Progenitor cell of endocrine pancreas (in vitro differentiated cells): Measurements from ENCODE around the gene RASAL1. TPM values are rescaled to one million over a fixed set of nuclear protein-coding genes. Genes with fewer than 3 reads are reported as not detected.

Experiments
- DNase-seq: peaks from one replicate; pipeline ENCODE4 v3.0.0; 2021; ENCODE audit warnings: low spot score; ENCODE audit not compliant: unreplicated experiment
- H3K27ac Mint-ChIP-seq: 2 replicates; pipeline ENCODE4 v1.8.0; 2021; ENCODE audit warnings: mild to moderate bottlenecking, moderate library complexity, mixed read lengths
- H3K27me3 Mint-ChIP-seq: 2 replicates; pipeline ENCODE4 v1.8.0; 2021; ENCODE audit warnings: mixed read lengths
- H3K36me3 Mint-ChIP-seq: 2 replicates; pipeline ENCODE4 v1.8.0; 2022; ENCODE audit warnings: mixed read lengths; ENCODE audit not compliant: insufficient read depth
- H3K4me1 Mint-ChIP-seq: 2 replicates; pipeline ENCODE4 v1.8.0; 2021; ENCODE audit warnings: low read depth, mixed read lengths
- H3K4me3 Mint-ChIP-seq: 2 replicates; pipeline ENCODE4 v1.8.0; 2021; ENCODE audit warnings: low read depth, mild to moderate bottlenecking, moderate library complexity, mixed read lengths
- H3K9me3 Mint-ChIP-seq: 2 replicates; pipeline ENCODE4 v1.8.0; 2021; ENCODE audit warnings: low read depth, mixed read lengths
- total RNA-seq: library from RNA; stranded (reverse); gene quantifications from 2 replicates; pipeline ENCODE4 v1.2.1, GENCODE V29; 2021
- TF ChIP-seq, protein P1 (sequence below): fragments of 200-600 bp; sonication (generic); IDR thresholded peaks from one replicate; pipeline ENCODE4 v1.5.0; 2021; ENCODE audit warnings: antibody characterized with exemption, mild to moderate bottlenecking; ENCODE audit not compliant: unreplicated experiment

Gene RASAL1
- total RNA-seq, 1 donor from 2014 or later: 0.46 TPM

DNA sequence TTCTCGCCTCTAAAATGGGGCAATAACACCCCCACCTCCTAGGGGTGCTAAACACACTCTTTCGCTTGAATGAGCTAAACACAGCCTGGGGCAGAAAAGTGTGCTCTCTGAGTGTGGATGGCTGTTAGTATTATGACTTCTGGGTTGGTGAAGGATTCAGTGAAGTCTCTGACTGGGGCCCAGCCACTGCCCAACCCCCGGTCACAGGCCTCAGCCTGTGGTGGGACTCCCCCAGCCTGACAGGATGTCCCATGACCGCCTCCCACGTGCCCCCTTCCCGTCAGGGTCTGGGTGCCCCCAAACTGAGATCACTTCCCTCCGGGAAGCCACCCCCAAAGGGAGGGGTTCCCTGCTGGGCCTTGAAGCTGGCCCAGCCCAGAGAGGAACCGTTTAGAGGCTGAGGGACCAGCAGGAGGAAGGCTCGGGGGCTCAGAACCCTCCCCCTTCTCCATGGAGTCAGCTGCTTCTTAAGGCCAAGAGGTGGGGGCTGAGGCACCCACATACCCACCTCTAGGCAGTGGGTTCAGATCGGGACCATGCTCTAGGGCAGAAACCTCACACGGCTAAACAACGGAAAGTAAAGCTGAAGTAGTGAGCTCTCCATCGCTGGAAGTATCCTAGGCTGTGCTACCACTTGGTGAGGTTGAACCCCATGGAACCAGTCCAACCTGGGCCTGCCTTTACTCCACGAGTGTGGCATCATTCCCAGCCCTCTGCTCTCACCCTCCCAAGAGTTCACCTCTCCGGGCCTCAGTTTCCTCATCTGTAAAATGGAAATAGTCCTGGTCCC, 65.2 kb downstream of the RASAL1 start:
- Mint-ChIP-seq H3K4me1 (peaks cover 10% of the 10 kb centered on the region), H3K4me3 (no peak overlapping the region), H3K9me3 (no peaks in the 10 kb centered on the region), H3K27me3 (peaks cover 13% of the 10 kb centered on the region), H3K27ac (no peak overlapping the region), H3K36me3 (no peaks in the 10 kb centered on the region)
- DNase-seq: no peak
- TF ChIP-seq, protein P1, sequence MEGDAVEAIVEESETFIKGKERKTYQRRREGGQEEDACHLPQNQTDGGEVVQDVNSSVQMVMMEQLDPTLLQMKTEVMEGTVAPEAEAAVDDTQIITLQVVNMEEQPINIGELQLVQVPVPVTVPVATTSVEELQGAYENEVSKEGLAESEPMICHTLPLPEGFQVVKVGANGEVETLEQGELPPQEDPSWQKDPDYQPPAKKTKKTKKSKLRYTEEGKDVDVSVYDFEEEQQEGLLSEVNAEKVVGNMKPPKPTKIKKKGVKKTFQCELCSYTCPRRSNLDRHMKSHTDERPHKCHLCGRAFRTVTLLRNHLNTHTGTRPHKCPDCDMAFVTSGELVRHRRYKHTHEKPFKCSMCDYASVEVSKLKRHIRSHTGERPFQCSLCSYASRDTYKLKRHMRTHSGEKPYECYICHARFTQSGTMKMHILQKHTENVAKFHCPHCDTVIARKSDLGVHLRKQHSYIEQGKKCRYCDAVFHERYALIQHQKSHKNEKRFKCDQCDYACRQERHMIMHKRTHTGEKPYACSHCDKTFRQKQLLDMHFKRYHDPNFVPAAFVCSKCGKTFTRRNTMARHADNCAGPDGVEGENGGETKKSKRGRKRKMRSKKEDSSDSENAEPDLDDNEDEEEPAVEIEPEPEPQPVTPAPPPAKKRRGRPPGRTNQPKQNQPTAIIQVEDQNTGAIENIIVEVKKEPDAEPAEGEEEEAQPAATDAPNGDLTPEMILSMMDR: no peak

DNA sequence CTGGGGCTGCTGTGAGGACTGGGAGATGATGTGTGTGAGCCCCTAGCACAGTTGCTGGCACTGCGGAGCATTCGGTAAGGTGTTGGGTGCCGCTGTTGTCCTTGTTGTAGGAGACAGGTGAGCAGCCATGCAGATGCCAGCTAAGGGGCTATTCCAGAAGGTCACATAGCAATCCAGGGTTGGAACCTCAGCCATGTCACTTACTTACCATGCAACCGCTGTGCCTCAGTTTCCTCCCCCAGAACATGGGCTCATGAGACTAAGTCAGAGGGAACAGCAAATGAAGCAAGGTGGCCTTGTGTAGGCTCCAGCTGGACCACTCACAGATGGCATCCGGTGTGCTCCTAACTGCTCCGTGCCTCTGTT, 65.8 kb downstream of the RASAL1 start:
- Mint-ChIP-seq H3K9me3 (no peaks in the 10 kb centered on the region), H3K27me3 (peaks cover 10% of the 10 kb centered on the region), H3K27ac (no peak overlapping the region), H3K4me1 (peaks cover 10% of the 10 kb centered on the region), H3K4me3 (no peak overlapping the region), H3K36me3 (no peaks in the 10 kb centered on the region)
- DNase-seq: no peak
- TF ChIP-seq, protein P1: no peak

DNA sequence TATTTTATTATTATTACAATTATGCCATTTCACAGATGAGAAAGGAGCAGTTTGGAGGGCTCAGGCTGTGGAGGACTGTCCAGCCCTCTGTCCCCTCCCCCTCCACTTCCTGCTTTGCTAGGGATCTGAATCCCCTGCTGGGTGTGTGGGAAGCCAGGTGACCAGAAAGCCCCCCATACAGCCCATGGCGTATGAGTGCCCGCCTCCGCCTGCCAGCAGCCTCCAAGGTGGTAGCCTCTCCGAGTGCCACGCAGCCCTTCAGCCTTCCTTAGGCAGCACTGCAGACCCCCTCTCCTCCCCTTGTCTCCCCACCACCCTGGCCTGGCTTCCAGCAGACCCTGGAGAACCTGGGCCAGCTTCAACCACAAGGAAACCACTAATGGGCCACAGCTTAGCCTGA, 66.4 kb downstream of the RASAL1 start:
- no peak overlapping the region for H3K4me3 Mint-ChIP-seq

DNA sequence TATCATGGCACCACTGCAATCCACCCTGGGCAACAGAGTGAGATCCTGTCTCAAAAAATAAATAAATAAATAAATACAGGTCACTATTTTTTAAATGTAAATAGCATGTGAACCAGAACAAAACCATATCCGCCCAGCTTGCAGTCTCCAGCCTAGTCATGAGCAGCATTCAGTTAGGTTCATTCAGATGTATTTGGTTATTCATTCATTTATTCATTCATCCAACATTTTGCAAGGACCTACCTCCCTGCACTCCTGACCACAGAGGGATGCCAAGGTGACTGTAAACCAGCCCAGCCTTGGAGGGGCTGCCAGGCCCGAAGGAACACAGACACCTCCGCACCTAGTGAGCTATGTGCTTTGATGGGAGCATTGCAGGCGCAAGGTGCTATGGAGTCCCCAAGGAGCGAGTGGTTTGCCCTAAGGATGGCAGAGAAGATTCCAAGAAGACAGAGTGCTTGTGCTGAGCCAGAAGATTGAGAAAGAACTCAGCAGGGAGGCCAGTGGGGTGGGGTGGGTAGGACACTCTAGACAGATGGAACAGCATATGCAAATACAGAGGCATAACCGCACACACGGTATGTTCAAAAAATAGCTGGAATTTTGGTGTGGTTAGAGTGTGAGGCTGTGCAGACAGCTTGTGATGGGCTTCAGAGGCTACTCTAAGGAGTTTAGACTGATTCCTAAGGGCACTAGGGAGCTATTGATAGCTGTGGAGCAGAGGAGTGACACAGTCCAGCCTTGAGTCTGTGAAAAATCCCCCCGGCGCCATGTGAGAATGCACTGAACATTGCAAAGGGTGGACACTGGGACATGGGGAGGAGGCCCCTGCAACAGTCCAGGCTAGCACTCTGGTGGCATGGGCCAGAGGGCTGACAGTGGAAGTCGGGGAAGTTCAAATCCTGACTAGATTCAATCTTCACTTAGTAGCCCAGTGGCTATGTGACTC, 67.3 kb downstream of the RASAL1 start:
- H3K27me3 Mint-ChIP-seq: peaks cover 7% of the 10 kb centered on the region
- no peaks in the 10 kb centered on the region for H3K36me3 Mint-ChIP-seq

More for the DNA sequence above, 66.4 kb downstream of the RASAL1 start:
- TF ChIP-seq, protein P1: no peak
- Mint-ChIP-seq H3K27ac (no peak overlapping the region), H3K9me3 (no peaks in the 10 kb centered on the region), H3K36me3 (no peaks in the 10 kb centered on the region), H3K4me1 (peaks cover 10% of the 10 kb centered on the region), H3K27me3 (peaks cover 10% of the 10 kb centered on the region)
- DNase-seq: no peak

More for the DNA sequence above, 67.3 kb downstream of the RASAL1 start:
- TF ChIP-seq, protein P1: no peak
- no peak overlapping the region for H3K27ac Mint-ChIP-seq
- DNase-seq: no peak
- no peaks in the 10 kb centered on the region for H3K9me3 Mint-ChIP-seq
- H3K4me3 Mint-ChIP-seq: no peak overlapping the region
- H3K4me1 Mint-ChIP-seq: peaks cover 10% of the 10 kb centered on the region
